OCI-LY7 (cell line): ENCODE results near the gene CACNA1B. TPM values are rescaled to one million over a fixed set of nuclear protein-coding genes. Genes with fewer than 3 reads are reported as not detected.

Experiments
- BruUV-seq: library from RNA; stranded (reverse); fragments of 400-500 nt; replicated peaks from 2 replicates; lab custom pipeline; 2021; lab: Mats Ljungman, UMichigan
- CTCF ChIA-PET: fragments of 300-600 bp; sonication (Branson Sonifier 250); formaldehyde crosslinking; loops from one replicate; lab custom pipeline; 2022; ENCODE audit warnings: antibody characterized with exemption; ENCODE audit not compliant: unreplicated experiment; lab: Charles Lee
- POLR2A ChIA-PET: fragments of 300-600 bp; sonication (Branson Sonifier 250); formaldehyde crosslinking; loops from one replicate; lab custom pipeline; 2022; ENCODE audit warnings: antibody characterized with exemption; lab: Charles Lee
- DNase-seq: peaks from one replicate; pipeline ENCODE4 v3.0.0-alpha.2; 2015; ENCODE audit warnings: low spot score
- H2AFZ ChIP-seq: fragments of 200-600 bp; sonication (generic), shearing (Covaris generic); 2 replicates; pipeline ENCODE4 v1.6.1; 2014; ENCODE audit warnings: mild to moderate bottlenecking, antibody characterized with exemption, low read length, moderate library complexity
- H3K27ac ChIP-seq: fragments of 200-600 bp; sonication (generic); 2 replicates; pipeline ENCODE4 v1.5.1; 2014; ENCODE audit warnings: mixed run types, low read depth, mild to moderate bottlenecking, moderate library complexity, low read length, inconsistent platforms; ENCODE audit not compliant: poor library complexity, severe bottlenecking
- H3K36me3 ChIP-seq: fragments of 200-600 bp; sonication (generic); 2 replicates; pipeline ENCODE4 v1.6.1; 2014; ENCODE audit warnings: mild to moderate bottlenecking, antibody characterized with exemption, low read length, moderate library complexity, mixed read lengths; ENCODE audit not compliant: insufficient read depth
- H3K4me1 ChIP-seq: fragments of 200-600 bp; sonication (generic); 2 replicates; pipeline ENCODE4 v1.5.1; 2014; ENCODE audit warnings: mild to moderate bottlenecking, low read length; ENCODE audit not compliant: insufficient read depth, poor library complexity, severe bottlenecking
- H3K4me2 ChIP-seq: fragments of 200-600 bp; sonication (generic); 2 replicates; pipeline ENCODE4 v1.6.1; 2014; ENCODE audit warnings: mild to moderate bottlenecking, low read length
- H3K4me3 ChIP-seq: fragments of 200-600 bp; sonication (generic); 2 replicates; pipeline ENCODE4 v1.5.1; 2014; ENCODE audit warnings: mild to moderate bottlenecking, low read depth, low read length; ENCODE audit not compliant: poor library complexity, severe bottlenecking
- H3K79me2 ChIP-seq: fragments of 200-600 bp; sonication (generic); 2 replicates; pipeline ENCODE4 v1.6.1; 2016; ENCODE audit warnings: low read depth, mild to moderate bottlenecking, low read length, moderate library complexity, mixed read lengths; ENCODE audit not compliant: insufficient read depth
- H3K9me2 ChIP-seq: fragments of 200-600 bp; sonication (generic); 2 replicates; pipeline ENCODE4 v1.6.1; 2016; ENCODE audit warnings: mild to moderate bottlenecking, low read length, mixed read lengths; ENCODE audit not compliant: insufficient read depth
- H3K9me3 ChIP-seq: fragments of 200-600 bp; sonication (generic); 2 replicates; pipeline ENCODE4 v1.6.1; 2014; ENCODE audit warnings: mild to moderate bottlenecking, mixed run types, low read length, mixed read lengths
- H4K20me1 ChIP-seq: fragments of 200-600 bp; sonication (generic); 2 replicates; pipeline ENCODE4 v1.6.1; 2014; ENCODE audit warnings: mild to moderate bottlenecking, antibody characterized with exemption, low read length, moderate library complexity, mixed read lengths; ENCODE audit not compliant: insufficient read depth
- EZH2phosphoT487 ChIP-seq: fragments of 200-600 bp; sonication (generic); IDR thresholded peaks from 2 replicates; pipeline ENCODE4 v1.6.1; 2018; ENCODE audit warnings: low read depth, borderline replicate concordance, mild to moderate bottlenecking, mixed run types, antibody characterized with exemption, low read length, moderate library complexity, mixed read lengths
- intact Hi-C: fragments of 100-400 bp; cut with micrococcal nuclease; formaldehyde crosslinking; loops from one replicate; pipeline ENCODE4 v1.10.0; 2022; ENCODE audit not compliant: unreplicated experiment
- total RNA-seq, 2 experiments: library from RNA; depleted of rRNA in 1 of 2; stranded (reverse); fragments of >200 nt in 1 of 2; shearing (Covaris generic) in 1 of 2; gene quantifications; 2 replicates each; pipeline ENCODE4 v1.2.3, GENCODE V29; 2014 to 2022
- TF ChIP-seq, protein P1 (sequence below): fragments of 200-600 bp; sonication (generic); conservative IDR thresholded peaks from 2 replicates; pipeline ENCODE4 v1.5.1; 2014; ENCODE audit warnings: mild to moderate bottlenecking, antibody characterized with exemption, low read length, moderate library complexity, mixed read lengths

Gene CACNA1B
- total RNA-seq, 2 experiments from 2014 or later, result not detected

DNA sequence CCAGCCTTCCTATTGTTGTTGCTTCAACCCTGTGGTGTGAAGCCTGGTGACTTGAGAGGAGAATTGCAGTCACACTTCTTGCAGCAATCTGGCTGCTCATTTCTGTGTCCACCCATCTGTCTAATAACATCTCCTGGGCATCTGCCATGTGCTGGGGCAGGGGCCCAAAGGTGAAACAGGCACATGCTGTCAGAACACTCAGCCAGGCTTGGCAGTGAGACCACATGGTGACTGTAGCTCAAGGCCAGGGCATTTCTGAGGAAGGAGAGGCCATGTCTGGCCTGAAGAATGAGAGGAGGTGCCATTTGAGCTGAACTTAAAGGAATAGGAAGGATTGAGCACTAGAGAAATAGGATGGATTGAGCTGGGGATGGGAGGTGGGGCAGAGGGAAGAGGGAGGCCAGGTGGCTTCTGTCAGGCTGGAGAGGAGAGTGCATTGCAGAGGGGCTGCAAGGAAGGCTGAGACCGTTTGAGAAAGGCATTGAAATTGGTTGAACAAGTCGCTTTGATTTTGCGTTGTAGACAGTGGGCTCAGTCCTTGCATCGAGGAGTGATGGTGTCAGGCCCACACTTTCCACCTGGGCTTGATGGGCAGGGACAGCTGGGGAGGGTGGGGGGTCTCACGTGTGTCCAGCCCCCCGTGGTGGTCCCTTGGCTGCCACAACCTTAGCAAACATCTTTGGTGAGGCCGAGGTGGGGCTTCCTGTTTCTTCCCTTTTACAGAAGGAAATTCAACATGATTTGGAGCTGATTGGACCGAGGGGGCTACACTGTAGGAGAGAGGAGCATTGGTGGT, 222.4 kb downstream of the CACNA1B start:
- Histone ChIP-seq H3K36me3 (no peaks in the 10 kb centered on the region), H3K79me2 (no peaks in the 10 kb centered on the region), H4K20me1 (no peaks in the 10 kb centered on the region), H3K4me2 (no peak overlapping the region), H3K4me1 (no peaks in the 10 kb centered on the region), H3K9me2 (no peaks in the 10 kb centered on the region), H3K9me3 (no peaks in the 10 kb centered on the region), H2AFZ (no peak overlapping the region), H3K27ac (no peak overlapping the region), H3K4me3 (no peak overlapping the region)
- DNase-seq, result no peak
- no TSS peak for BruUV-seq
- TF ChIP-seq EZH2phosphoT487, result no peak
- TF ChIP-seq, protein P1, sequence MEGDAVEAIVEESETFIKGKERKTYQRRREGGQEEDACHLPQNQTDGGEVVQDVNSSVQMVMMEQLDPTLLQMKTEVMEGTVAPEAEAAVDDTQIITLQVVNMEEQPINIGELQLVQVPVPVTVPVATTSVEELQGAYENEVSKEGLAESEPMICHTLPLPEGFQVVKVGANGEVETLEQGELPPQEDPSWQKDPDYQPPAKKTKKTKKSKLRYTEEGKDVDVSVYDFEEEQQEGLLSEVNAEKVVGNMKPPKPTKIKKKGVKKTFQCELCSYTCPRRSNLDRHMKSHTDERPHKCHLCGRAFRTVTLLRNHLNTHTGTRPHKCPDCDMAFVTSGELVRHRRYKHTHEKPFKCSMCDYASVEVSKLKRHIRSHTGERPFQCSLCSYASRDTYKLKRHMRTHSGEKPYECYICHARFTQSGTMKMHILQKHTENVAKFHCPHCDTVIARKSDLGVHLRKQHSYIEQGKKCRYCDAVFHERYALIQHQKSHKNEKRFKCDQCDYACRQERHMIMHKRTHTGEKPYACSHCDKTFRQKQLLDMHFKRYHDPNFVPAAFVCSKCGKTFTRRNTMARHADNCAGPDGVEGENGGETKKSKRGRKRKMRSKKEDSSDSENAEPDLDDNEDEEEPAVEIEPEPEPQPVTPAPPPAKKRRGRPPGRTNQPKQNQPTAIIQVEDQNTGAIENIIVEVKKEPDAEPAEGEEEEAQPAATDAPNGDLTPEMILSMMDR, result no peak
- POLR2A ChIA-PET, result no interaction called here
- CTCF ChIA-PET, result interaction anchor here (0.7 kb wide), 1 partner anchor 54 kb away, joined by 4 read pairs; no protein-coding TSS in a partner anchor
- intact Hi-C loops, result no loop called here

DNA sequence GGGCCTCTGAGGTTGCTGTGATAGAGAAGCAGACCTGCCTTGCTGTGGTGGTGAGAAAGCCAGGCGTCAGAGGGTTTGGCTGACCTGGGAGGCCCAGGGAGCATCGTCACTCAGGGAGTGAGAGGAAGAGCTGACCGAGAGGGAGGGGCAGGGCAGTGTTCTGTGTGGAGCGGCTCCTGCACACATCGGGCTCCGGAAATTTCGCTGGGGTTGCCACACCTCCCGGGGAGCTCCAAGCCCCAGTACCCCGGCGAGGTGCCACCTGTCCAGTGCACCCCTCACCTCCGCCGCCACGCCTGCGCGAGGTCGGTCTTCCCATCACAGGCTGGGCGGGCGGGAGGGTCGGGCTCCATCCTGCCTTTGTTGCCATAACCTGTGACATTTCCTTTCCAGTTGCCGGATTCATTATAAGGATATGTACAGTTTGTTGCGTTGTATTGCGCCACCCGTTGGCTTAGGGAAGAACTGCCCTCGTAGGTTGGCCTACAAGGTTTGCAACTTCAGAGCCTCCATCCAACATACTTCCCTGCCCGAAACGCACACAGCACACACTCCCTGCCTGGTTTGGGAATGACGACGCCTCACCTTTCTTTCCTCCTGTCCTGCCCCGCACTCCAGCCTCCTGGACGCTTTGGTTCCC, 223.2 kb downstream of the CACNA1B start:
- intact Hi-C loops, result no loop called here
- POLR2A ChIA-PET, result no interaction called here
- CTCF ChIA-PET, result interaction anchor here (0.7 kb wide), 1 partner anchor 55 kb away, joined by 4 read pairs; no protein-coding TSS in a partner anchor

More for the DNA sequence above, 223.2 kb downstream of the CACNA1B start:
- Histone ChIP-seq H3K9me2 (no peaks in the 10 kb centered on the region), H3K4me2 (no peak overlapping the region), H3K9me3 (no peaks in the 10 kb centered on the region), H3K4me3 (no peak overlapping the region), H3K79me2 (no peaks in the 10 kb centered on the region), H3K27ac (no peak overlapping the region), H4K20me1 (no peaks in the 10 kb centered on the region), H2AFZ (no peak overlapping the region), H3K36me3 (no peaks in the 10 kb centered on the region), H3K4me1 (no peaks in the 10 kb centered on the region)
- no TSS peak for BruUV-seq
- peak; percentile 2 for DNase-seq
- TF ChIP-seq EZH2phosphoT487, result no peak
- TF ChIP-seq, protein P1, result 0 out of 2 replicates have a peak, but pooled peaks have one; percentile 21
